Breast epithelium (tissue), 4 donors: ENCODE data around the gene NACC2. TPM values are rescaled to one million over a fixed set of nuclear protein-coding genes. Genes with fewer than 3 reads are reported as not detected.

ENCODE experiments used
- DNase-seq, 2 donors: peaks; one replicate each; pipeline ENCODE4 v3.0.0-alpha.2; 2019; ENCODE audit warnings: low spot score in 2 of 2
- H3K27ac ChIP-seq, 2 donors: fragments of 200-600 bp; sonication (generic) in 1 of 2; one replicate each; pipeline ENCODE4 v1.5.1; 2016 to 2019; ENCODE audit warnings: mild to moderate bottlenecking in 1 of 2
- H3K27me3 ChIP-seq, 2 donors: fragments of 200-600 bp; sonication (generic) in 1 of 2; one replicate each; pipeline versions ENCODE4 v1.5.1 to v1.6.0; 2017 to 2019; ENCODE audit warnings: control low read depth in 1 of 2, mild to moderate bottlenecking in 1 of 2
- H3K36me3 ChIP-seq: fragments of 200-600 bp; one replicate; pipeline ENCODE4 v1.5.1; 2019
- H3K4me1 ChIP-seq, 2 donors: fragments of 200-600 bp; sonication (generic); one replicate each; pipeline ENCODE4 v1.5.1; 2016 to 2019; ENCODE audit warnings: control low read depth in 1 of 2
- H3K4me3 ChIP-seq, 3 donors: fragments of 200-600 bp; sonication (generic); 1 replicate in 2 of 3; 2 replicates in 1 of 3; pipeline ENCODE4 v1.5.1; 2016 to 2019; ENCODE audit warnings: mild to moderate bottlenecking in 3 of 3, moderate library complexity in 2 of 3
- H3K9me3 ChIP-seq, 2 donors: fragments of 200-600 bp; sonication (generic) in 1 of 2; one replicate each; pipeline ENCODE4 v1.5.1; 2016 to 2019; ENCODE audit warnings: control low read depth in 1 of 2
- CTCF ChIP-seq, 3 donors: fragments of 450-650 bp; IDR thresholded peaks; one replicate each; pipeline ENCODE4 v1.5.1; 2016 to 2017; ENCODE audit warnings: antibody characterized with exemption in 3 of 3, mild to moderate bottlenecking in 3 of 3, moderate library complexity in 3 of 3
- POLR2A ChIP-seq: fragments of 450-650 bp; IDR thresholded peaks from one replicate; pipeline ENCODE4 v1.6.1; 2016; ENCODE audit warnings: antibody characterized with exemption, mild to moderate bottlenecking, moderate library complexity
- POLR2AphosphoS5 ChIP-seq, 3 donors: sonication (generic); formaldehyde crosslinking; IDR thresholded peaks; one replicate each; pipeline ENCODE4 v1.6.1; 2017; ENCODE audit warnings: antibody characterized with exemption in 3 of 3
- intact Hi-C: fragments of 100-400 bp; cut with DNase I; formaldehyde crosslinking; loops from one replicate; pipeline ENCODE4 v1.15.1; 2023; ENCODE audit warnings: low total_unique reads
- total RNA-seq, 3 donors: library from RNA; depleted of rRNA; stranded (reverse); fragments of >200 nt; gene quantifications; one replicate each; pipeline ENCODE4 v1.1.0, GENCODE V29; 2016

Gene NACC2
- total RNA-seq, 3 donors from 2014 or later, result 14.0 to 24.2 (median 19.3) TPM

GRCh38 chr9:136081826-136082495 lies 13.1 kb downstream of the NACC2 start:
- Histone ChIP-seq H3K9me3 (no peaks in the 10 kb centered on the region), H3K27ac (peak overlapping the region in 1 of 2 donors; percentile 48), H3K36me3 (no peaks in the 10 kb centered on the region), H3K27me3 (no peaks in the 10 kb centered on the region), H3K4me3 (peak overlapping the region in 1 of 3 donors; percentile 35), H3K4me1 (peaks cover 10 to 15% of the 10 kb centered on the region in 2 donors)
- TF ChIP-seq CTCF (IDR thresholded peaks at IDR 0.05) (no peak), POLR2A (no peak), POLR2AphosphoS5 (IDR thresholded peaks at IDR 0.05) (no peak)
- DNase-seq, result no peak
- intact Hi-C loops, result no loop called here

GRCh38 chr9:136081113-136081825 lies 13.8 kb downstream of the NACC2 start:
- Histone ChIP-seq H3K36me3 (no peaks in the 10 kb centered on the region), H3K27ac (peak overlapping the region in 1 of 2 donors; percentile 48), H3K27me3 (no peaks in the 10 kb centered on the region), H3K4me1 (peaks cover 10 to 15% of the 10 kb centered on the region in 2 donors), H3K4me3 (peak overlapping the region in 1 of 3 donors; percentile 35), H3K9me3 (no peaks in the 10 kb centered on the region)
- DNase-seq, result no peak
- intact Hi-C loops, result no loop called here
- TF ChIP-seq POLR2A (no peak), CTCF (IDR thresholded peaks at IDR 0.05) (no peak), POLR2AphosphoS5 (IDR thresholded peaks at IDR 0.05) (no peak)

- Histone ChIP-seq H3K27ac (peak overlapping the region in 1 of 2 donors; percentile 48), H3K9me3 (no peaks in the 10 kb centered on the region), H3K27me3 (no peaks in the 10 kb centered on the region), H3K4me1 (peaks cover 10 to 15% of the 10 kb centered on the region in 2 donors), H3K36me3 (no peaks in the 10 kb centered on the region), H3K4me3 (no peak overlapping the region)
- DNase-seq, result no peak
- TF ChIP-seq CTCF (IDR thresholded peaks at IDR 0.05), result no peak
- no peak for TF ChIP-seq POLR2AphosphoS5 (IDR thresholded peaks at IDR 0.05)
- TF ChIP-seq POLR2A, result no peak
- intact Hi-C loops, result no loop called here
Measured at GRCh38 chr9:136080716-136081112, 14.4 kb downstream of the NACC2 start.

- H3K27me3 ChIP-seq, result no peaks in the 10 kb centered on the region
- H3K4me3 ChIP-seq, result no peak overlapping the region
- H3K36me3 ChIP-seq, result no peaks in the 10 kb centered on the region
- intact Hi-C loops, result no loop called here
- TF ChIP-seq POLR2AphosphoS5 (IDR thresholded peaks at IDR 0.05) (no peak), POLR2A (no peak), CTCF (IDR thresholded peaks at IDR 0.05) (no peak)
- H3K4me1 ChIP-seq, result peaks cover 10 to 15% of the 10 kb centered on the region in 2 donors
- no peak for DNase-seq
- H3K27ac ChIP-seq, result no peak overlapping the region
- no peaks in the 10 kb centered on the region for H3K9me3 ChIP-seq
Measured at GRCh38 chr9:136079916-136080246, 15.2 kb downstream of the NACC2 start.

GRCh38 chr9:136079211-136079915 lies 15.7 kb downstream of the NACC2 start:
- H3K4me3 ChIP-seq, result no peak overlapping the region
- no peaks in the 10 kb centered on the region for H3K36me3 ChIP-seq
- H3K9me3 ChIP-seq, result no peaks in the 10 kb centered on the region
- no peak overlapping the region for H3K27ac ChIP-seq
- intact Hi-C loops, result no loop called here
- H3K27me3 ChIP-seq, result no peaks in the 10 kb centered on the region
- H3K4me1 ChIP-seq, result peaks cover 10 to 15% of the 10 kb centered on the region in 2 donors
- no peak for DNase-seq
- TF ChIP-seq POLR2AphosphoS5 (IDR thresholded peaks at IDR 0.05) (no peak), CTCF (IDR thresholded peaks at IDR 0.05) (no peak), POLR2A (no peak)
